GM18873 (cell line): ENCODE data around the gene ITGA11.

Source experiments
- ATAC-seq: cut with Tn5 transposase; IDR thresholded peaks from one replicate; pipeline ENCODE4 v1.9.1; 2021; ENCODE audit warnings: mild to moderate bottlenecking, moderate library complexity, moderate number of reproducible peaks; ENCODE audit not compliant: unreplicated experiment, low FRiP score

ITGA11 gene

DNA sequence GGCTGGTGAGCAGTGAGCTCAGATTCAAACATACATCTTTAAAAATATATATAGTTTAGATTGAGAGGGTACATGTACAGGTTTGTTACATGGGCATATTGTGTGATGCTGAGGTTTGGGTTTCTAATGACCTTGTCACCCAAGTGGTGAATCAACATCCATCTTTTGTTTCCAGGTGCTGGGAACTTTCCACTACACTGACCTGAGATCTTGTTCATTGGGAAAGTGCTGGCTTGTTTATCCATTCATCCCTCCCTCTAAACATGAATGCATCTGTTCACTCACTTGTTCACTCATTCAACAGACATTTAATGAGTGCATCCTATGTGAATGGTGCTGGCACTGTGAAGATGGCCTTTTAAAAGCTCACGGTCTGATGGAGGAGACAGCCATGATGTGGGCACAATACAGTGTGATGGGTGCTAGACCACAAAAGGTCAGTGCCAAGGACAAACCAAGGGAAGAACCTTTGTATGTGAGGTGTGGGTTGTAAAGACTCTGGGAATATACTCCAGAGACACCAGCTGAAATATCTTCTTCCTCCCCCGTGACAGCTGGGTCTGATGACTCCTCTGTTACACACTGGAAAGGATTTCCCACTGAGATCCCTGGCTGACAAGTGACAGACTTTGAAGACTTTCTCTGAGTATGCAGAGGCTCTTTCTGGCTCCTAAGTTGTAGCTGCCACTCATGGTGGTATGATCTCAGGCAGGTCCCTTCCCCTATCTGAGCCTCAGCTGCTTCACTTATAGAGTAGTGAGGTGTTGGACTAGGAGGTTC, 16.2 kb upstream of the ITGA11 start:
- no peak for ATAC-seq

DNA sequence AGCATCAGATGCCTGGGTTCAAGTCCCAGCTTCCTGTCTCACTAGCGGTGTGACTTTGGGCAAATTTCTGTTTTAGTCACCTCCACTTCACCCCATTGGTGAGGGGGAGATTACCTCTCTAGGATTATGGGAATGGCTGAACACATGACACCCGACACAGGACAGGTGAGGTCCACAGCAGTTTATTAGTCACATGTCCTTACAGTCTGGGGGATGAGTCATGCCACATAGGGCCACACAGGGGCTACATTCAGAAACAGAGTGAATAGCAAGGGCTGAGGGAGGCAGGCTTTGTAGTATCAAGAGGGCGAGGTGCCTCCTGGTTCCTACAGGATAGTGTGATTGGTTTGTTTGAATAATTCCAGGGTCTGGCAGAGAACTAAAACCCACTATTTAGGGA, 15.2 kb upstream of the ITGA11 start:
- ATAC-seq = no peak

DNA sequence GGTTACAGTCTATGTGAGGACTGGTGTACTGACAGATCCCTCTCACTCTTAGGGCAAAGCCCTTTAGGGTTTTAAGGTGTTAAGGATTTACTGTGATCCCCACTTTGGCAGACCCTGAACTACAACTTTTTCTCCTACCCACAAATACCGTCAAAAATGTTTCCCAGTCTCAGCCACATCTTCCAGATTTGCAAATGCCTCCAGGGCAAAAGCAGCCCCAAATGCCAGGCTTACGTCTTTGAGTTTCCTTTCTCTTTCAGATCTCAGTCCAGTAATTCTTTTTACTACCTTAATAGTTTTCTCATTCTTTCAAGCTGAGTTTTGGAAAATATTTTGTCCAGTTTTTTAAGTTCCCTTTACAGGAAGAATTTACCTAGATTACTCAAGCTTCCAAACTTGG, 13.4 kb upstream of the ITGA11 start:
- no peak for ATAC-seq

- ATAC-seq = no peak
Measured at GRCh38 chr15:68444336-68444735, 12.4 kb upstream of the ITGA11 start.

DNA sequence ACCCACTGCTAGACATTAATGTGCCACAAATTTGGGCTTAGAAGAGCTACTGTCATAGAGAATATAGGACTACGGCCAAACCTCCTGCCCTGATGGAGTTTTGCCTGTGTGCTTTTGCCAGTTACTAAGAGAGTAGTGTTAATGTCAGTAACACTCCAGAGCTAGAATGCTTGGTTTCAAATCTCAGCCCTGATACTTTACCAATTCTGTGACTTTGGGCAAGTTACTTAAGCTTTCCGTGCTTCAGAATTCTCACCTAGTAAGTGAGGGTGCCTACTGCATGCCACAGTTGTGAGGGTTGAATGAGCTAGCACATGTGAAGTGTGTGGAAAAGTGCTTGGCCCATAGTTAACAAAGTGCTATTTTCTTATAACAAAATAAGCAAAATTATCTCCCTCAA, 10.9 kb upstream of the ITGA11 start:
- ATAC-seq = no peak

DNA sequence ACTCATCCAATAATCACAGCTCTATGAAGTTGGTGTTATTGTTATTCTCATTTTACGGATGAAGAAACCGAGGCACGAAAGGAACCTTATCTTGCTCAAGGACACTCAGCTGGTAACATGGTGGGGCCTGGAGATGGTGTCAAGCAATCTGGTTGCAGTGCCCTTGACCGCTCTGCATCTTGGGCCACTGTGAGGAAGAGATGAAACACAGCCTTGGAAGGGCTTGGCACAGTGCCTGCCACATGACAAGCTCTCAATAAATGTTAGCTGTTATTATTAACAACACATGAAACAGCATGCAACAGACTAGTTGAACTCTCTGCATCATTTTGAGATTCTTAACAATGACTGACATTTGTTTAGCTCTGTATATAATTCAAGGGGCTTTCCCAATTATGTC, 10.1 kb upstream of the ITGA11 start:
- no peak for ATAC-seq

GRCh38 chr15:68441045-68441743, 9.2 kb upstream of the ITGA11 start:
- ATAC-seq = no peak

DNA sequence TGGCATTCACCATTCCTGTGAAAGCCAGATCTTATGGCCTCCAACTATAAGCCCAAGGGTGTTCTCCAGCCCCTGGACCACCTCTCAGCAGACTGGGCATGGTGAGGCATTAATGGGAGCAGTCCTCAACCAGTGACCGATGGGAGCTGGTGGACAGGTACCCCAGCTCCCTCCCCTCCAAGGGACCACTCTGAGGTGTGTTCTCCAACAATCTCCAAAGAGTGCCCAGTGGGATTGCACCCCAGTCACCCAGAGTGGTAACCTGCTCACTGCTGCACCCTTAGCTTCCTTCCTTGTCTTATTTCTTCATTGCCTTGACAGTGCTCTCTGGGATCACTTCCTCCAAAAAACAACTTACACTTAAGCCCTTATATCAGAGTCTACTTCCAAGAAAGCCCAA, 8.2 kb upstream of the ITGA11 start:
- ATAC-seq = no peak

DNA sequence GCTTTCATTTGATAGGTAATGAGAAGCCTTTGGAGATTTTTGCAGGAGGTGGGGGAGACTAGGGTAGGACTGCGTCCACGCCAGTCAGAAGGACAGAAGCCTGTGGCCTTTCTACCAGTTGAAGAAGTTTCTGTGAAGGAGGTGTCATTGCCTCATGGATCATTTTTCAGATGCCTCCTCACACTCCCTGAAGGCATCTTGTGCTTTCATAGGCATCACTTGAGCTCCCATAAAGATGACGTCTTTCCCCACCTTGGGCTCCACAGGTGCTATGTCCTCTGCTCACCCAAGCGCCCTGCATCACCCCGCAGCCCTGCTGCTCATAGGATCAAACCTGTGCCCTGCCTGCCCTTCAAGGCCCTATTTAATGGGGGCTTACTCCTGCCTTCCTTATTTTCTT, 7.5 kb upstream of the ITGA11 start:
- ATAC-seq = no peak

DNA sequence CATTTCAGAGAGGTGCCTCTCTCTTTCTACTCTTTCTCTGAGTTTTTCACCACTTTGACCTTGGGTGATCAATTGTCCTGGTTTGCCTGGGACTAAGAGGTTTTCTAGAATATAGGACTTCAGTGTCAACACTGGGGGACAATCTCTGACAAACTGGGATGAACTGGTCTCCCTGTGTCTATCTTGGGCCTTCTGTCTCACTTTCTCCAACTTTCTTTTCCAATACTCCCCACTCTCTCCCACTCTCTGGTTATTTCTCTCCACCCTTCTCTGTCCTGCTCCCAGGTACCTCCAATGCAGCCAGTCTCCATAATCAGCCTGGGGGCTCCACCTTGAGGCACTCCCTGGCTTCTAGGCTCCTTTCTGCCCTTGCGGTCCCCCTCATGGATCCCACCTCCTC, 4.7 kb upstream of the ITGA11 start:
- no peak for ATAC-seq

- no peak for ATAC-seq
Measured at GRCh38 chr15:68435966-68436365, 4.0 kb upstream of the ITGA11 start.

GRCh38 chr15:68434021-68434420, 2.1 kb upstream of the ITGA11 start:
- ATAC-seq = no peak

DNA sequence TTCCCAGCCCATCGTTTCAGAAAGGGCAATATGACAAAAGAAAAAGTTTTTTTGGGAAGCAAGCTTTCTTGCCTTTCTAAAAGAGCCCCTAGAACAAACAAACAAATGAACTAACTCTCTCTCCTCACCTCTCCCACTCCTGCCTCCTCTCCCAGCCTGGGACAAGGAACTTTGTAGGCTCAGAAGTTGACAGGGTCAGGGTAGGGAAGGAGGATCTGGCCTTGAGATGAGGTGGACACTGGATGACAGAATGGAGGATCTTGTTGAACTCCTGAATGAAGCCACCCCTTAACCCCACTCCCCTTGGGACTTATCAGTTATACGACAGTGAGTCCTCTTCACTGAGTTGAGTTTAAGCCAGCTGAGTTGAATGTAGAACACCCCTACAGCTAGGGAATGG, 1.6 kb upstream of the ITGA11 start:
- no peak for ATAC-seq

DNA sequence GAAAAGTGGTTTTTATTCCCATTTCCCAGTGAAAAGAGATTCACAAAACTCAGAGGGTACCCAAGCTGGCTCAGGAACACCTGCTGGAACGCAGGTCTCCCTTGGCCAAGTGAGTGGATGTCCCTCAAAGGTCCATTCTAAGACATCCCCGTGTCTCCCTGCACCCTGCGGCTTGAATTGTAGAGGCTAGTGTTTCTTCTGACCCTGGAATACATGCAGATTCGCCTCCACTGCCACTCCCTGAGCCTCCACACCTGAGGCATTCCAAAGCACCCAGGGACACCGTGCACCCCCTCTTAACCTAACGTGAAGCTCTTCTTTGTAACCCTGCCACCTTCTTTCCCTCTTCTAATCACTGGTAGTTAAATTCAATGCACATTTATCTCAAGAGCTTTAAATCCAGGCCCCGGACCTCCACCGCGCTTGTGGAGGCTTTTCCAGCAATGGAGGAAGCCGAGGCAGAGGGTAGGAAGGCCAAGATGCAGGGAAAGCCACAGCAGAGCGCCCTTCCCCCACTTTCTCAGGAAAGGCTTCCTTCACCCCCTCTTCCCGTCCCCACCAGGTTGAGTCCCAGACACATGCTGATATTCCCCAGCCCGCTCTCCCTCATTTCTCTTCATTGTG, 590 bp upstream of the ITGA11 start:
- no peak for ATAC-seq

GRCh38 chr15:68431037-68431791, 749 bp downstream of the ITGA11 start:
- ATAC-seq = no peak

DNA sequence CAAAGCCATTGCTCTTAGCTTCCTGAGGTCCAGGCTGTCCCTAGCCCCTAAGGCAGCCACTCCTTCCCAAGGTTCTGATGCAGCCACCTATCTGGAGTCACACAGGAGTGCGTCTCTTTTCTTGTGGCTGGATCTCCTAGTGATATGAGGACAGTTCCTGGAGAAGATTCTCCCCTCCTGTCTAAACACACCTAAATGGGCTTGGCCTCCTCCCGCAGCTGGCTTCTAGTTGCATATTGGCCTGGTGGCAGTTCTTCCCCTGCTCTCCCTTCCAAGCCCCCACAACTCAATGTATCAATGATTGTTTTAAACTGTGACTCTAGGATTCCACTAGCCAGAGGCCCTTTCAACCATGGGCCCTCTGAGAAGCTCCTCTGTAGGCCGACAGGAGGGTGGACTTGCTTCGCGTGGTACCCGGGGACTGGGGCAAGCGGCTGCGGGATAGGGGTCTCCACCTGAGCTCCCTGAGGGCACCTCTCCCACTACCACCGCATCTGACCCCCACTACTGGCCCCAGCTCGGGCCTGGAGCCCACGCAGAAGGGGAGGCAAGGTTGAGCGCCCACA, 1.4 kb downstream of the ITGA11 start:
- ATAC-seq = no peak

DNA sequence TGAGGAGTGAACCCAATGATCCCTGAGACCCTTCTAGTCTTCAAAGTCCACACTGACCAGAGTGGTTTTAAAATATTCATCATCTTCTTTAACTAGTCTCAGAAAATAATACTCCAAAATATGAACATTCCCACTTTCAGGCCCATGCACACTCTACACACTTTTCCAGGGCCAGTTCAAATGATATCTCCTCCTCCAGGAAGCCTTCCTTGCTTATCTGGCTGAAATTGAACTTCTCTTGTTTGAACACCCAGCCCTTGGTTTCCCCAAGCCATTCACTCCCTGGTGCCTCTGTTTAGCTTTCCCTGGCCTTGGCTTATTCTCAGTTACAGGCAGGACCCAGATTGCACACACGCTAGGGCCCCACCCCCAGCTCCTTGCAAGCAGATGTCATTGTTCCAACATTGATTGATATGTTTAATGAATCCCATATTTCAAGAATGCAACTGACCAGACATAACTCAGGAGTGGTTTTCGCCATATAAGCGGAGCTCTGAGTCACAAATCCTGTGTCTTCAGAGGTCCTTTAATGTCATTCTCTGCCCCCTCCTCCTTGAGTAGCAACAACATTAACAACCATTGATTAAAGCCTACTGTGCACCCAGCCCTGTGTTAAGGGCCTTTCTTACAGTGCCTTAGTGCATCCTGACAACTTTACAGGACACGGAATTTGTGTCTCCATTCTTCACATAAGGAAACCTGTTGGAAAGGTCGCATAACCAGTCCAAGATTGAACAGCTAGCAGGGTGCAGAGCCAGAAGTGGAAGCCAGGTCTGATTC, 2.1 kb downstream of the ITGA11 start:
- no peak for ATAC-seq

GRCh38 chr15:68428431-68428940, 3.5 kb downstream of the ITGA11 start:
- no peak for ATAC-seq

DNA sequence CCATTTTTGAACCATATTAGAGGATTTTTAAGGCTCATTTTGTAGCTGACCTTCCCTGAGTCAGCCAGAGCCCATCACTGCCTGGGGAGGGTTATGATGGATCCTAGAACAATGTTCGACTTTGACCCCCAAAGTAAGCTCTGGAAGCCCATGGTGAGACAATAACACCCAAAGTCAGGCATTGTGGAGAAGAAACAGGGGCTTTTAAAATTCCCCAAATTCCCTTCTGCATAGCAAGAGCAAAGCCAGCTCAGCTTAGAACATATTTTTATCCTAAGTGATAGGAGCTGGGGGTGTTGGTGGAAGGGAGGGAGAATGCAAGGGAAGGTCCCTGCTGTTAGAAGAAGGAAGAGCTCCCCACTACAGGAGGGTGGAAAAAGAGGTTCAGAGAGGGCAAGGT, 4.0 kb downstream of the ITGA11 start:
- no peak for ATAC-seq

GRCh38 chr15:68427366-68427765, 4.6 kb downstream of the ITGA11 start:
- ATAC-seq = no peak
